Measurements from ENCODE around the gene CST5.
"Not testable (repeated sequence)": the region's sequence is repeated elsewhere in the genome, so short reads cannot be mapped to it uniquely, and the experiment has no call there.

CST5 gene

GRCh38 chr20:23856736-23857135 lies 22.8 kb downstream of the CST5 start:
- no peak for TF ChIP-seq SPI1 (IDR thresholded peaks at IDR 0.05; ENCODE audit: low read depth, low read length)
- FAIRE-seq (no peak), DNase-seq (ENCODE audit: insufficient read length, low spot score) (no peak)

GRCh38 chr20:23856226-23856625 lies 23.3 kb downstream of the CST5 start:
- DNase-seq (ENCODE audit: insufficient read length, low spot score) = no peak
- FAIRE-seq = no peak
- TF ChIP-seq SPI1 (IDR thresholded peaks at IDR 0.05; ENCODE audit: low read depth, low read length) (no peak), PAX5 (IDR thresholded peaks at IDR 0.05; ENCODE audit: insufficient read depth, low read length, severe bottlenecking) (no peak), POLR2A (IDR thresholded peaks at IDR 0.05; ENCODE audit: low read depth, low read length) (no peak), POLR2AphosphoS5 (IDR thresholded peaks at IDR 0.05; ENCODE audit: low read depth, low read length) (no peak), POU2F2 (IDR thresholded peaks at IDR 0.05; ENCODE audit: low read depth, low read length) (no peak), TAF1 (IDR thresholded peaks at IDR 0.05; ENCODE audit: low read depth, low read length) (no peak)

GRCh38 chr20:23841693-23842092 lies 37.9 kb downstream of the CST5 start:
- FAIRE-seq = no peak
- no peak for DNase-seq (ENCODE audit: insufficient read length, low spot score)
- TF ChIP-seq POLR2A (IDR thresholded peaks at IDR 0.05; ENCODE audit: low read depth, low read length) = no peak
- TF ChIP-seq TAF1 (IDR thresholded peaks at IDR 0.05; ENCODE audit: low read depth, low read length) = no peak
- TF ChIP-seq SPI1 (IDR thresholded peaks at IDR 0.05; ENCODE audit: low read depth, low read length) = no peak
- TF ChIP-seq POU2F2 (IDR thresholded peaks at IDR 0.05; ENCODE audit: low read depth, low read length) = no peak
- no peak for TF ChIP-seq POLR2AphosphoS5 (IDR thresholded peaks at IDR 0.05; ENCODE audit: low read depth, low read length)
- TF ChIP-seq PAX5 (IDR thresholded peaks at IDR 0.05; ENCODE audit: insufficient read depth, low read length, severe bottlenecking) = no peak

- TF ChIP-seq POU2F2 (IDR thresholded peaks at IDR 0.05; ENCODE audit: low read depth, low read length) = no peak
- no peak for DNase-seq (ENCODE audit: insufficient read length, low spot score)
- no peak for FAIRE-seq
Observed at GRCh38 chr20:23835716-23836115, 43.8 kb downstream of the CST5 start.

GRCh38 chr20:23832775-23833513 lies 46.6 kb downstream of the CST5 start:
- no peak for FAIRE-seq
- no peak for DNase-seq (ENCODE audit: insufficient read length, low spot score)
- no peak for TF ChIP-seq POU2F2 (IDR thresholded peaks at IDR 0.05; ENCODE audit: low read depth, low read length)
- no peak for TF ChIP-seq POLR2AphosphoS5 (IDR thresholded peaks at IDR 0.05; ENCODE audit: low read depth, low read length)
- TF ChIP-seq TAF1 (IDR thresholded peaks at IDR 0.05; ENCODE audit: low read depth, low read length) = no peak
- TF ChIP-seq POLR2A (IDR thresholded peaks at IDR 0.05; ENCODE audit: low read depth, low read length) = no peak
- no peak for TF ChIP-seq SPI1 (IDR thresholded peaks at IDR 0.05; ENCODE audit: low read depth, low read length)
- no peak for TF ChIP-seq PAX5 (IDR thresholded peaks at IDR 0.05; ENCODE audit: insufficient read depth, low read length, severe bottlenecking)

- FAIRE-seq; DNase-seq (ENCODE audit: insufficient read length, low spot score): not testable (repeated sequence)
Observed at GRCh38 chr20:23831961-23832360, 47.6 kb downstream of the CST5 start.

GRCh38 chr20:23826541-23827021 lies 53.0 kb downstream of the CST5 start, which contains the start of gene CST2:
TSS of gene CST2 (minus strand) at chr20:23826729. CDS start at chr20:23826660, 69 bp downstream.
- FAIRE-seq (no peak), DNase-seq (ENCODE audit: insufficient read length, low spot score) (no peak)

More at GRCh38 chr20:23826541-23827021, 53.0 kb downstream of the CST5 start, which contains the start of gene CST2:
- TF ChIP-seq POU2F2 (IDR thresholded peaks at IDR 0.05; ENCODE audit: low read depth, low read length) (no peak), PAX5 (IDR thresholded peaks at IDR 0.05; ENCODE audit: insufficient read depth, low read length, severe bottlenecking) (no peak), POLR2AphosphoS5 (IDR thresholded peaks at IDR 0.05; ENCODE audit: low read depth, low read length) (no peak), SPI1 (IDR thresholded peaks at IDR 0.05; ENCODE audit: low read depth, low read length) (no peak), POLR2A (IDR thresholded peaks at IDR 0.05; ENCODE audit: low read depth, low read length) (no peak), TAF1 (IDR thresholded peaks at IDR 0.05; ENCODE audit: low read depth, low read length) (no peak)

Data from GM12891 (cell line).